ENCODE results near the gene KRT85.
A peak's percentile ranks its signal among the peaks of the same experiment; 100 is the strongest.
"Not testable (repeated sequence)": the region's sequence is repeated elsewhere in the genome, so short reads cannot be mapped to it uniquely, and the experiment has no call there.

Gene KRT85

DNA sequence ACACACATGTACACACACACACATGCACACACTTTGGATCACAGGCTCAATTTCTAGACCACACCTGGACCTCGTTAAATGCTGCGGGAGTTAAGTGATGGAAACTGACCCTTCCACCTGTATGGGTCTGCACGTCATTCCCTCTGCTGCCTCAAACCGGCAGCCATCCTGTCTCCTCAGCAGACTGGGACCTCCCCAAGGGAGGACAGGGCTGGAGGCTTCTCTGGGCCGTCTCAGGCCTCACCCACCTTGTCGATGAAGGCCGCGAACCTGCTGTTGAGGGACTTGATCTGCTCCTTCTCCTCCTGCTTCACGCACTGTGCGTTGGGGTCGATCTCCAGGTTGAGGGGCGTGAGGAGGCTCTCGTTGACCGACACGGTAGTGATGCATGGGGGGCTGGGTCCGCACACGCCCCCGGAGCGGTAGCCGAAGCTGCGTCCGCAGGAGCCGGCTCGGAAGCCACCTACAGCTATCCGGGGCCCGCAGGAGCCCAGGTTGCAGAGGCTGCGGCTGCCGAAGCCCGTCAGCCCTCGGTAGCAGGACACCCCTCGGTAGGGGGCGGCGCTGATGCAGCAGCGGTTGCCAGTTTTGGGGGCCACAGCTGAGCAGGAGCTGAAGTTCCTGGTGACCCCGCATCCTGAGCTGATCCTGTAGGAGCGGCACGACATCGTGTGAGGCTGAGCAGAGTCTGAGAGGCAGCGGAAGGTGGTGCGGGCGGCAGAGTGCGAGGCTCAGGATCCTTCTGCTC, at the start of gene KRT85:
Gene KRT85 (minus strand): TSS at position 744 of the 748 bp plus-strand sequence. CDS start 76 bp downstream, at position 668.
- no peak for DNase-seq

DNA sequence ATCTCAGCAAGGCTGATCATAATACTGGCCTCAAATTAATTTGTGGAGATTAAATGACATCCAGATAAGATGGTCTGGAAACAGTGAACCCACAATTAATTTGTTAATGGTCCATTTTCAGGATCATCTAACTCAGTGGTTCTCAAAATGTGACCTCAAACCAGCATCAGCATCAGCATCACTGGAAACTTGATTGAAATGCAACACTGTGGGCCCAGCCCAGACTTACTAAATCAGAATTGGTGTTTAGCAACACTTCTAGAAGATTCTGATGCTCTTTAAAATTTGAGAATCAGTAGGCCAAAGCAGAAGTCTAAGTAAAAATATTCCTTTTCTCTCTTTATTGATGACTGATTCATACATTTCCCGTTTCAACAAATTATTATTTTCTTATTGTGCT, 49.5 kb upstream of the KRT85 start:
- DNase-seq = no peak

DNA sequence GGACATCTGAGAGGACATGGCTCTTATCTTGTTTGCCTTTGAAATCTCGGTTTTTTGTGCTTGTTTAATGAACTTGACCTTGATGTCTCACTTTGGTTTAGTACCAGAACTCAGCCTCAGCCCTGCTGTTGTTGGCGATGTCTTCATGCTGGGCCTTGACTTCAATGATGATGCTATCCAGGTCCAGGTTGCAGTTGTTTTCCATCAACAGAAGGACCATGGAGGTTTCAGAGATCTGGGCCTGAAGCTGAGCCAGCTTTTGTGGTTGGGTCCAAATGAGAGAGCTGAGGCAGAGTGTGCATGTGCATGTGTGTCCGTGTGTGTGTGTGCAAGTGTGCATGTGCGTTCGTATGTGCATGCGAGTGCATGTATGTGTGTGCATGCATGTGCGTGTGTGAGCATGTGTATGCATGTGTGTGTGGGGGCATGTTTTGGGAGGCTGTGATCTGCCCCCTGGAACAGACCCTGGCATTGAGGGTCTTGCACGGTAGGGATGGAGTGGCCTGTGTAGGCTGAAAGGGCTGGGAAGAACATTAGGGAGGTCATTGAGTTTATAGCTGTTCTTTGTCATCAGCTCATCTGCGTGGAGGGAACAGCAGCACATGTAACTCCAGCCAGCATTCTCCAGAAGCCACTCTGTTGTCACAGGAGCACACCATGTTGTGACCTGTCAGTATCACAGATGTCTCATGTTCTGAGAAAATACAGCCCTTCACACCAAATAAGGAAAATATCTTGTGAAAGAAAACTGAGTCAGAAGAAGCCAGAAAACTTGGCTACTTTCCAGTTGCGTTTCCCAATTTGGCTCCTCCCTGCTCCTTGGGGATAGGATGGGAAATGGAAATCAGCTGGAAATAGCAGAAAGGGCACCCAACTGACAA, 48.8 kb upstream of the KRT85 start:
- DNase-seq = no peak

DNA sequence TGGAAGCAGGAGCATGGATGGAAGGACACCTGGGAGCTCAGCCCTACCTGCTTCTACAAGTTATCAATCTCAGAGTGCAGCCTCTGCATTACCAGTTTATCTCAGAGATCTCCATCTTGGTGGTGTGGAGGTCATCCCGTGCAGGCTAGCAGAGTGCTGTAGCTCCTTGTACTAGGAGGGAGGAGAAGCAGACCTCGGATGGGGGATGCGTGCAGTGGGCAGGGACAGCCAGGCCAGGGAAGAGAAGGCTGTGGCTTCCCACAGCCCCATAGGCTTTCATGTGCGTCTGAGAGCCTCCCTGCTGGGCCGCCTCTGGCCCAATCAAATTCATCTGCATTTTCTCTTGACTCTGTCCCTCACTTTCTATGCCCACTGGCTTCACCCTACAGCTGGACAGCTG, 47.7 kb upstream of the KRT85 start:
- DNase-seq = no peak

DNA sequence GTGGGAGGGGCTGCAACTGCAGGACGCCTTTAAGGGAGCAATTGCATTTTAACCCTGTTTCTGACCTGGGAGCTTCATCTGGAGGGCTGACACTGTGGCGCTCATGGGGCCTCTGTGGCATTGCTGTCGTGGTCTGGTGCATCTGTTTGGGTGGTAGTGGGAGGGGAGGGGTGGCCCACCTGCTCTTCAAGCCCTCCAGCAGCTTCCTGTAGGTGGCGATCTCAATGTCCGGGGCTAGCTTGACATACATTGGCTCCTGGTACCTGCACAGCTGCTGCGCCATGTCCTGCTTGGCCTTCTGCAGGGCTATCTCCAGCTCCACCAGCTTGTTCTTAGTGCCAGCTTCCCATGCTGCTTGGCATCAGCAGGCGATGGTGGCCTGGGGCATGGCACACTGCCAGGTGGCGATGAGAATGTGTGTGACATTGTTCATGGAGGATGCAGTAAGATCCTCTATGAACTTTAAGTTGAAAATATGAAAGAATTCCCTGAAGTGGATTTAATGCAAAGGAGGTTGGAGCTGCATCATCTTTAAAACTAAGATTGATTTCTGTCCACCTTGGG, 46.6 kb upstream of the KRT85 start:
- DNase-seq = no peak

DNA sequence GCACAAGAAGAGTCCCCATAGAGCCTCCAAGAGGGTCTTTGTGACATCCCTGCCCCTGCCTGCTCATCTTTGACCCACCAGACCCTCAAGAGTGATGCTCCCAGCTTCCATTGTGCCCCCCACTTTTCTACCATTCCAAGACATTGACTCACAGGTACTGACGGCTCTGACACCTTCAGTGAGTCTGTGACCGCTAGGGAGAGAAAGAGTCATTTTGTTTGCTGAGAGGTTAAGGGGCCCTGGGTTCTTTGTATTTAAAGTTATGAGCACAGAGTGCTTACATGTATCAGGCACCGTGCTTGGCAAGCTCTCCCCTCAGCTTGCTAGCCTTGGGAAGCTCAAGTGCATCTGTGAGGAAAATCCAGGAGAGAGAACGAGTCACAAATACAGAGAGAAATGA, 45.9 kb upstream of the KRT85 start:
- DNase-seq = no peak

DNA sequence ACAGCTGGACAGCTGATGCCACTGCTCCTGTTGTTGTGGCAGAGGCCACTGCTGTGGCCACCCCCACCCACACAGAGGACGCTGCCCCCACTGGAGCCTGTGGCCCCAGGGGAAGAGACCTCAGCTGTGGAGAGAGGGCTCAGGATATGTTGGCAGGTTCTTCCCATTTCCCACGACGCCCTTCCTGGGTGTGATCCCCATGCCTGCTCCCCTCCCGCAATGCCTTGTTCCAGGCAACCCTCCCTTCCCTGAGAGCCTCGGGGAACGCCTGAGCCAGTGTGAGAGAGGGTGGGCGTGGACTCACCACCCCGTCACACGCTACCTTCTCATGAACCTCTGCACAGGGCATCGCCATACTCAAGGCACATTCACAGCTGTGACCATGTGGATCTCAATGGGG, 44.5 kb upstream of the KRT85 start:
- DNase-seq = no peak

DNA sequence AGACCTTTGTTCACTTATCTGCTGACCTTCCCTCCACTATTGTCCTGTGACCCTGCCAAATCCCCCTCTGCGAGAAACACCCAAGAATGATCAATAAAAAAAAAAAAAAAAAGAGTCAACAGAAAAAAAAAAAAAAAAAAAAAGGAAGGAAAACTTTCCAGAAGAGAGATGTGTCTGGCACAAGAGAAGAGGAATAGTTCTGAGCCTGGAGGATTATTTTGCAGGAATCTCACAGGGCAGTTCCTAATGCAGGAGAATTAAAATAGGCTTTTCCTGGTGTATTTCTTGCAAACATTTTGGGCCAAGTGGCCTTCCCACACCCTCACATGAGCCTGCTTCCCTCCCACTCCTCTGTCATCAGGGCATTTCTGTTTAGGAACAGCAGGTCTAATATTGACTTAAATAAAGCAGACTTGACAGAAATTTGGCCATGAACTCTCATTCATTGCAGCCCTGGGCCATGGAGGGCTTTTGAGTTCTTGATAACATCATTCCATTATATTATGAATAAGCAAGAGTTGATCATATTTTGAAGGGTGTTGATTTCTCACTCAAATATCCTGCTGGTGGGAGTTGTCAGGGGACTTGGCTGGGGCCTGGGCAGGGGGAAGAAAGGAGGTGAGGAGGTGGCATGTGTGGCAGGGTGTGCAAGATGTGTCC, 43.4 kb upstream of the KRT85 start:
- not testable (repeated sequence) for DNase-seq

DNA sequence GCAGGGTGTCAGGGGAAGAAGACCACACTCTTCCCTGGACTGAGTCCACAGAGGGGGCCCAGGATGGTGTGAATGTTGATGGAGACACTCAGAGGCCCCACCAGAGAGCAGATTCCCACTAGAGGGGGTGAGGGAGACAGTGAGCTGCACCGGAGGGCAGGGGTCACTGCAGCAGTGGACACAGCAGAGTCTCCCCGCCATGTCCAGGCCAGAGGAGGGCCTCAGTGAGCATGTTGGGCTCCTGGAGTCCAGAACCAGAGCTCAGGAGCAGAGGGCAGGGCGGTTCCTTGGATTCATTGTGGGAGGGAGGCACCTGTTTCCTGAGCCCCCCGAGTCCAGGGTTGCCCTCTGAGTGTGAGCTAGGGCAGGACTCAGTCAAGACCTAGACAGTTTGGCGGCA, 40.6 kb upstream of the KRT85 start:
- no peak for DNase-seq

DNA sequence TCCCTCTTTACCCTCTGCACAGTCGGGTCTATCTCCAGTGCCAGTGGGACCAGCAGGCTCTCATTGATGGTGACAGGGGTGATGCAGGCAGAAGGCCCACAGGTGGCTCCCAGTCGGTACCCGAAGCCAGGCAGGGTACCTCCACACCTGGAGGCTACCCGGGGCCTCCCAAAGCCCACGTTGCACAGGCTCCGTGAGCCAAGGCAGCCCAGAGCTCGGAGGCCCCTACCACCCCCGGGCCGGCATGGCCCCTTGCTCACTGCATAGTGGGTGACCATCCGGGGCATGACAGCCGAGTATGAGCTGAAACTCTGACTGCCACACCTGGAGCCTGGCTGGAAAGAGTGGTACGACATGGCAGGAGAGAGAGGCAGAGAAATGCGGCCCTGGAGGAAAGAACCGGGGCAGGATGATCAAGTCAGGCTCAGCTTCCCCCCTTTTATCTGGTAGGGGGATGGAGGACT, 38.7 kb upstream of the KRT85 start, which contains the start of gene KRT82:
Gene KRT82 (minus strand): TSS at position 414 of the 464 bp plus-strand sequence. CDS start 58 bp downstream, at position 356.
- no peak for DNase-seq

DNA sequence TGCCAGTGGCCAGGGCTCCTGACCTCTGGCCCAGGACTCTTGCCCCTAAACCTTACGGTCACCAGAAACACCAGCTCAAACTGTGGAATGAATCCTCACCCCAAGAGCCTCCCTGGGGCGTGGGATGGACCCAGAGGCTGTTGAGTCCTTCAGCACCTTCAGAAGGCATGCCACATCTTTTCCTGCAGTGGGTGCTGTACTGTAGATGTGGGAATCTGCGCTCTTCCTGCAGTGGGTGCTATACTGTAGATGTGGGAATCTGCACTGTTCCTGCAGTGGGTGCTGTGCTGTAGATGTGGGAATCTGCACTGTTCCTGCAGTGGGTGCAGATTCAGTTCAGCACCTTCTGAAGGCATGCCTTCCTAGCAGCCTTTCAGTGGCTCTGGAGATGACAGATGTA, 37.7 kb upstream of the KRT85 start:
- no peak for DNase-seq

DNA sequence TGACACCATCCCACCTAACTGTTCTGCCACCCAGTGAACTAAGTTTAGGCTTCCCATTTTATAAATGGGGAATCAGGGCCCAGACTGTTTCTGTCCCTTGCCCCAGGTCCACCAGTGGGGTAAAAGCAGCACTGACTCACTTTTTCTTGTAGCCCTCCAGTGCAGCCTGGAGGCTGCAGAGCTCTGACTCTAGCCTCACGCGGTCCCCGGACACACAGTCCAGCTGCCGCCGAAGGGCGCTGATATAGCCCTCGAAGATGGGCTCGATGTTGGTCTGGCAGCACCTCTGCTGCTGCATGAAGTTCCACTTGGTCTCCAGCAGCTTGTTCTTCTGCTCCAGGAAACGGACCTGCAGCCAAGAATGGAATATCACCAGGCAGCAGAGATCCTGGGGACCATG, 36.3 kb upstream of the KRT85 start:
- DNase-seq = no peak

DNA sequence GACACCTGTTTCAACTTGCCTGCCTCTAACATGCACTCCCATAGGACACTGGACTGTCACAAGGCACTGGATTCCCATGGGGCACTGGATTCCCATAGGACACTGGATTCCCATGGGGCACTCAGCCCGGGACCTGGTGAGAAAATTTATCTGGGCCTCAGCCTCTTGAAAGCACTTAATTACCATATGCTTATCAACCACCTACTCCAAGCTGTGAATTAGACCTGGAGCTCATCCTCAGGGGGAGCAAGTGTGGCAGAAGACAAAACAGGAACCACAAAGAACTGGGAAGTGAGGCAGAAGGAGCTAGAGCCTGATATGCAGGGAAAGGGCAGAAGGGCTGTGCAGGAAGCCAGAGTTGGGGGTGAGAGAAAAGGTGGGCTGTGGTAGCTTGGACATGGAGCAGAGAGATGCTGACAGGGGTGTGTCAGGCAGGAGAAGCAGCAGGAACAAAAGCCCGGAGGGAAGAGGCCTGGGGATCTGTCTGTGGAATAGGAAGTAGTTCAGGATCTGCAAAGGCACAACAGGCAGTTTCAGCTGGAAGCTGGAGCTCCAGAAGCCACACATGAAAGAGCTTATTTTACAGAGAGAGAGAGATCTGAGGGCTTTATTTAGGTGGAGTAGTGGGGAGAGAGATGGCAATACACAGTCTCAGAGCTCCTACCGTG, 35.7 kb upstream of the KRT85 start:
- no peak for DNase-seq

DNA sequence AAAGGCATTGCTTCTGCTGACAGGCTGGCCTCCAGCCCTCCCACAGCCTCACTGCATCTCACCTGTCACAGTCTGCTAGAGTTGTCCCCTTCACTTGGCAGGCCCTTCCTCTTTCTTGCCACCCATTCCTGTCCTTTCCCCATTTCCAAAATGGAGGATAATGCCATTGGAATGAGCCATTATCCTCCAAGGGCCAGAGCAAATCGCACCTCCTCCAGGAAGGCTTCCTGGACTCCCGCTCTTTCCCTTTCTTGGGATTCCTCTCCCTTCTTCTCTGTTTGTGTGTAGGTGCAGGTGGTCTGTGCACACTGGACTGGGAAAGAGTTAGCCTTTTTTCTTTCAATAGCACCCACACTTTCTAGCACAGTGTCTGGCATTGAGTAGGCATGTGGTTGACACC, 35.1 kb upstream of the KRT85 start:
- no peak for DNase-seq

DNA sequence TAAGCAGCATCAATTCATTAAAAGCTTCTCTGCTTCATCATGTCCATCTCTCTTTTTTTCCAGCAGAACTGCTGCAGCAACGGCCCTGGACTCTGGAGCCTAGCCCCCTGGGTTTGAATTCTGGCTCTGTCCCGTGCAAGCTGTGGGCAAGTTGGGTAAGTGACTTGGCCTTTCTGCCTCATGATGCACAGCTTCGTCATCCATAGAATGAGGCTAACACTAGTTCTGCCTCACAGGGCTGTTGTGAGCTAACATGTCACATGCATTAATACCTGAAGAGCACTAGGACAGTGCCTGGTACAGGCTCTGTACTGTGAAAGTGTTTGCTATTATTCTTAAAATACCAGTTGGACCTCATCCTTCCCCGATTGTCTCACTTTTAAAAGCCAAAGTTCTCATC, 34.6 kb upstream of the KRT85 start:
- DNase-seq = no peak

DNA sequence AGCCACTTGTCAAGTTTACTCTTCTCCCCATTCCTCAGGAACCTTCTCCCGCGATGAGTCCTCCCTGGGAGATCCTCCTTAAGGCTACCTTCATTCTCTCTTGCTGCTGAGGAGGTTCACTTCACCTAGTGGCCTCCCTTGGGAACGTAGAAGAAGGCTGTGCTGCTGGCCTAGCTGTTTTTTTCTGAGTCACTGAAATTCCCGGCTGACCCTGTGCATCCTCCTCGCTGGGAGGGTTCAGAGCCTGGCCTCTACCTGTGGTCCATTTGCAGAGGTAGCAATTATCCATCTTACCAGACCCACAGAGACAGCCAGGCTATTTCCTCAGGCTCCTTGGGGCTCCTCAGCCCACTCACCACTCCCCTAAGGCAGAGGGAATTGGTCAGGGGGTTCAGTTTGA, 34.2 kb upstream of the KRT85 start:
- DNase-seq = no peak

DNA sequence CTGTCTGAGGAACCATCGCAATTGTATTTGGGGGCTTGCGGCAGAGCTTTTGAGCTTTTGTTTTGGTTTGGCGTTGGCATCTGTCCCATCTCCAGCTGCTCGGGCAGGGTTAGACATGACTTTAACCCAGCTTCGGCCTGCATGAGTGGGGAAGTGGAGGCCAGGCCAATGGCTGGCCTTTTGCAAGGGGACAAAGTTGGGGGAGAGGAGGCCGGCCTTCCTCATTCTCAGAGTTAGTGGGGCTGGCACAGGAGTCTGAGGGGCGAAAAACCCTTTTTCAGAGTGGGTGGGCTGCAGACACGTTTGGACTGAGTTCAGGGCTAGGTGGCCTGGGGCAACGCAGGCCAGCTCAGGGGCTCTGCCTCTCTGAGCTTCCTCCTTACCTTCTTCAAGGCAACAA, 33.6 kb upstream of the KRT85 start:
- DNase-seq = no peak

DNA sequence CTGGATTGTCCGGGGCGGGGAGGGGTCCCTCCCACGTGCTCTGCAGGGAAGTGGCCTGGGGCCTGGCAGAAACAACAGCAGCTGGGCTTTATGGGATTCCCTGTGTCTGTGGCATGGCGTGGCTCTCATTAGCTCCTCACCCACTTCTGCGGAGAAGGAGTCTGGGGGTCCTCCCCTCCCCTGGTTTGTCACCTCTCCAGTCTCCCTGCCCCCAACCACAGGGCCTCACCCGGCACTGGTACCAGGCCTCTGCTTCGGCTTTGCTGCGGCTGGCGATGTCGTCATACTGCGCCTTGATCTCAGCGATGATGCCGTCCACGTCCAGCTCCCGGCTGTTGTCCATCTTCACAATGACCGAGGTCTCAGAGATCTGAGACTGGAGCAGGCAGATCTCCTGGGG, 32.5 kb upstream of the KRT85 start:
- no peak for DNase-seq

DNA sequence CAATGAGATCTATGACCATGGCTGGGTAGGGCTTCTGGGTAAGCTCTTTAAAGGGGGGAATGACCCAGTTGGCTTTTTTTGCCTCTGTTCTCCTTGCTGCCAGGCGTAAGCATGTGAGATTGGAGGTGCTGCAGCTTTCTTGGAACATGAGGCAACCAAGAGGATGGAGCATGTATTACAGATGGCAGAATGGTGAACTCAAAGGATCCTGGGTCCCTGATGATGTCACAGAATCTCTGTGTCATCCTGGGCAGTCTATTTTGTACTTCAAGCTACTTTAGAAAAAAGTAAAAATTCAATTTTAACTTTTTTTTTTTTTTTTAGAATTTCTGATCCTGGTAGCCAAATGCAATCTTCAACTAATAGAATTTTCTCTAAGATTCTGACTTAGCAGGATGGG, 30.9 kb upstream of the KRT85 start:
- DNase-seq = no peak

DNA sequence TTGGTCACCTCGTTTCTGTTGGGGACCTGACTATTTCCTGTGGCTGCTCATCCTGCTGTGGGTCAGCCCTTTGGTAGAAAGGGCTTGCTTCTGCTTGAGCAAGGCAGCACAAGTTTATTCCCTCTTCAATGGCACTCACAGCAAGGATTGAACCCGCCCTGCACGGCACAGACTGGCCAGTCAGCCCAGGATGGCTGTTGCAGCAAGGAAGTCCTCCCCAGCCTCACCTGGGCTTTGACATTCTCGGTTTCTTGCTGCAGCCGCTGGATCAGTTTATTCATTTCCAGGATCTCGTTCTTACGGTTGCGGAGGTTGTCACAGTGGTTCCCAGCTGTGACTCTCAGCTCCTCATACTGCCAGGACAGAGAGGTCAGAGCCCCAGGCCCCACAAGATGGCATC, 29.4 kb upstream of the KRT85 start:
- no peak for DNase-seq

DNA sequence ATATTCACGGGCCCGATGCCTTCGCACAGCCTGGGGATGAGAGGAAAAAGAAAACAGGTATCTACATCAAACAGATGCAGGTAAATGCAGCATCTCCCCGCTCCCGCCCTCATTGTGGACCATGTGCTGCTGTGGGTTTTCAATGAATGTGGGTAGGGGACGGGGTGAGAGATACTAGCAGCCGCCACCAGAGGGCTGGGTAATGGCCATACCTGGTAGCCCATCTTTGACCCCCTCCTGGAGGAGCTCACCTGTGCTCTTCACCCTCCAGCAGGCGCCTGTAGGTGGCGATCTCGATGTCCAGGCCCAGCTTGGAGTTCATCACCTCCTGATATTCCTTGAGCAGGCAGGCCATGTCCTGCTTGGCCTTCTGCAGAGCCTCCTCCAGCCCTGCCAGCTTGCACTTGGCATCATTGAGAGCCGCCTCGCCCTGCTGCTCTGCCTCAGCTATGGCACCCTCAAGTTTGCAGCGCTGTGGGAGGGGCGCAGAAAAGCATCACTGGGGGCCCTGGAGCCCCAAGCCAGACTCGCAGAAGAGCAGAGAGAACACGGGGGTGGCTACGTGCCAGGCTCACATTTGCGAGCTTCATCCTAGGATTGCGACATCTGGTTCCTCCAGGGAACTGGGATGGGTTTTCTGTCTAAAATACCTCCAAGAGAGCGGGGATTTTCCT, 28.6 kb upstream of the KRT85 start:
- peak; percentile 37 for DNase-seq

DNA sequence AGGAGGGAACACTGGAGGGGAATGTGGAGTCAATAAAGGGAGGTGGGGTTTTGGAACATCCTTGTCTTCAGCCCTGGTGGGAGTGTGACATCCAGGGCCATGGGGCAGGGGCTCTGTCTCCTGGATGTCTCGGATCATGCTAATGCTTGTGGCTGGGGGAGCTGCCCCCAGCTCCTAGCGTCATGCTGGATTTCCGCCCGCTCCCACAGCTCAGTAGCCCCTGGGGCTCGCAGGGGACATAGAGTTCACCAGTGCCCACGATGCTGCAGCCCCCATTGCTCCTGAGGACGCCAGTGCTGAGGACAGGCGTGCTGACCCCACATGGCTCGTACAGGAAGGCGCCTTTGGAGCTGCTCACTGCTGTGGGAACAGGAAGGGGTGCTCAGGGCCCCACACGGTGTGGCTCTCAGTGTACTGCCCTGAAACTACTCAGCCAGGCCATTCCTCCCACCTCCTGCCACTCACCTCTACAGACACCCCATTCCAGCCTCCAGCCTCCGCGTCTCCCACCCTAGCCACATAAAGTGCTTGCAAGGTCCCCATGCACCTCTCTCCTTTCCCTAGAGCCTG, 27.6 kb upstream of the KRT85 start:
- no peak for DNase-seq
